HL-60 (cell line): ENCODE data around the gene NEB.

ENCODE experiments used
- DNase-seq, 2 experiments: peaks; one replicate each; pipeline ENCODE4 v3.0.0-alpha.2; 2010 to 2020; ENCODE audit warnings: low read depth in 1 of 2, low spot score in 1 of 2
- H3K27ac ChIP-seq: fragments of 250-450 bp; sonication (Bioruptor Pico); replicated peaks from 2 replicates; pipeline ENCODE4 v1.5.1; 2020; ENCODE audit warnings: mild to moderate bottlenecking, moderate library complexity
- H3K27me3 ChIP-seq: fragments of 250-450 bp; sonication (Bioruptor Pico); 2 replicates; pipeline ENCODE4 v1.5.1; 2021; ENCODE audit warnings: mild to moderate bottlenecking, moderate library complexity; ENCODE audit not compliant: insufficient read depth, poor library complexity, severe bottlenecking
- H3K4me3 ChIP-seq: replicated peaks from 2 replicates; pipeline ENCODE4 v1.5.1; 2011; ENCODE audit warnings: mild to moderate bottlenecking, control low read depth, low read length; ENCODE audit not compliant: insufficient read depth
- CTCF ChIP-seq: IDR thresholded peaks from one replicate; pipeline ENCODE4 v1.5.1; 2011; ENCODE audit warnings: low read length, control low read depth, inconsistent platforms; ENCODE audit not compliant: insufficient read depth
- GABPA ChIP-seq: IDR thresholded peaks from 2 replicates; pipeline ENCODE4 v1.6.1; 2012; ENCODE audit warnings: low read depth
- POLR2AphosphoS5 ChIP-seq: IDR thresholded peaks from 2 replicates; pipeline ENCODE4 v1.6.1; 2012; ENCODE audit warnings: low read depth
- REST ChIP-seq: IDR thresholded peaks from 2 replicates; pipeline ENCODE4 v1.6.1; 2012; ENCODE audit warnings: low read depth; ENCODE audit not compliant: insufficient replicate concordance
- SPI1 ChIP-seq: IDR thresholded peaks from 2 replicates; pipeline ENCODE4 v1.6.1; 2012; ENCODE audit warnings: low read depth, mild to moderate bottlenecking, borderline replicate concordance

The NEB gene

GRCh38 chr2:151658081-151658480, 76.2 kb downstream of the NEB start:
- Histone ChIP-seq H3K27me3 (no peaks in the 10 kb centered on the region), H3K4me3 (no peak overlapping the region), H3K27ac (no peak overlapping the region)
- DNase-seq, result no peak
- TF ChIP-seq SPI1 (no peak), REST (no peak), GABPA (no peak), POLR2AphosphoS5 (no peak), CTCF (no peak)

- no peak overlapping the region for H3K27ac ChIP-seq
- no peak for DNase-seq
- no peak for TF ChIP-seq REST
- TF ChIP-seq GABPA, result no peak
- TF ChIP-seq POLR2AphosphoS5, result no peak
- TF ChIP-seq CTCF, result no peak
- TF ChIP-seq SPI1, result no peak
- H3K4me3 ChIP-seq, result no peak overlapping the region
- H3K27me3 ChIP-seq, result no peaks in the 10 kb centered on the region
Observed at GRCh38 chr2:151657667-151658076, 76.6 kb downstream of the NEB start.

GRCh38 chr2:151655663-151656398, 78.4 kb downstream of the NEB start:
- no peak for DNase-seq
- no peaks in the 10 kb centered on the region for H3K27me3 ChIP-seq
- TF ChIP-seq REST (no peak), GABPA (no peak), SPI1 (no peak), POLR2AphosphoS5 (no peak), CTCF (no peak)
- H3K4me3 ChIP-seq, result no peak overlapping the region
- no peak overlapping the region for H3K27ac ChIP-seq
